Activated T-cell treated with anti-CD3 and anti-CD28 coated beads for 4 hours (primary cell): Measurements from ENCODE around the gene AGER.

Experiments used
- DNase-seq: peaks from one replicate; pipeline ENCODE4 v3.0.0-alpha.2; 2020

AGER gene

DNA sequence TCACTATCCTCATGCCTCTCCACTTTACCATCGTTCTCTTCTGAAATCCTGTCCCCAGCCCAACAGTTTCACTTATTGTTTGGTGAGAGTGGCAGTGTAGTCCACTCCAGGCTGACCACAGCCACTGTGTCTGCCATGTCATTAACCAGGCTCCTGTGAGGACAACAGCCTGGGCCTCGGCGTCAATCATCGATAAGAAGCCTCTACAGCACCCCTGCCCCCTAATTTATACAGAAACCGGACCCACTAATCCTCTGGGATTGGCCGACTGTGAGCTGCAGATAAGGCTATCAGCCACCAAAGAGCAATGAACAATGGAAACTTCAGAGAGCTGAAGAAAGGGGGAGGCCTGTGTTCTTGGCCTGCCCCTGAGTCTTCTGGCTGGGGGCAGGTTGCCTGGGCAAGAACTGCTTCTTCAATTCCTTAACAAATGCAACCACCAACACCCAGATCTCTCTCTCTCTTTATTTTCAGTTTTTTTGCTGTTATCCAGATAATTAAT lies 16.2 kb downstream of the AGER start:
- no peak for DNase-seq

GRCh38 chr6:32167154-32167760 lies 16.8 kb downstream of the AGER start:
- no peak for DNase-seq

GRCh38 chr6:32166411-32167061 lies 17.5 kb downstream of the AGER start:
- no peak for DNase-seq

DNA sequence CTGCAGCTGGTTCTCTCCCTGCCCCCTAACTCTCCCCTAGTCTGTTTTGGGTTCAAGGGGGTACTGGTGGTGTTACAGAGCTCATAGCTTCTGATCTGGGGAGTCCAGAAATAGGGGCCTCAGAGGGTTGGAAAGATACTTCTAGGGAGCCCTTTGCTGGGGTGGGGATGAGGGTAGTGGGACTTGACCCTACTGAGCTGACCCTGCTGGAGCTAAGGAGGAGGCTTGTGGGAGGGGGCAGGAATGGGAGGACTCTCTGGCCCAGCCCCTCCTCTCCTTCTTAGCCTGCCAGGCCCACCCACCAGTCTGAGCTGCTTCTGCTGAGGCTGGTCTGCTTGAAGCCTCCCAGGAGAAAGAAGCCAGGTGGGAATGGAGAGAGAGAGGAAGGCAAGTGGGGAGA lies 19.8 kb downstream of the AGER start, which contains the start of gene EGFL8:
TSS of gene EGFL8 (plus strand) at position 301 of the 400 bp plus-strand sequence. CDS start 1,571 bp downstream, outside the sequence.
- DNase-seq, result no peak

DNA sequence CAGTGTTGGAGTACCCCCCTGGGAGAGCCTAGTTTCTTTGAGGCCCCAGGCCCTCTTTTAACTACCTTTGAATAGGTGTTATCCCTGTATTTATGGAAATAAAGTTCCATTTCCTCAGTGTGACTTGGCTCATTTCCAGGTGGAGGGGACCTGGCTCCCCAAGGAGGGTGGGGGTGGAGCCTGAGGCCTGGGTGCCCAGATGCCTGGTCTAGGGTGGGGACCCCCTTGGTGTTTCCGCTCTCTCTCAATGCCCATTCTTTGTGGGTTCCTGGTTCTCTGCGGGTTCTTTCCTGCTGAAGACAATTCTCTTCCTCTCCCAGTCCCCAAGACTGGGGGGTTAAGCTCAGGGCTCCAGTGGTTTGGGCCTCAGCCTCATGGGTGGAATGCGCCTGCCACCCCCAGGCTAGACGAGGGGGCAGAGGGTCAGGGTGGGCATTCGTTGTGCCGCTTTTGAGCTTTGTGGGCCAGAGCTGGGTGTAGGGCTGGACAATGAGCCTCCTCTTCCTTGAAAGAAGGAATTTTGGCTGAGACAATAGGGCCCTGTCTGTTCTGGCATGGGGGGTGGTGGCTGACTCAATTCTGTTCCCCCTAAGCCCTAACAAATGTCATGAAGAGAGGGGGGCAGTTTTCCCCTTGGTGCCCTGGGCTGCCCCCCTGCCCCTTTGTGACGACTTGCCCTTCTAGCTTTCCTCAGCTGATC lies 20.3 kb downstream of the AGER start:
- no peak for DNase-seq

DNA sequence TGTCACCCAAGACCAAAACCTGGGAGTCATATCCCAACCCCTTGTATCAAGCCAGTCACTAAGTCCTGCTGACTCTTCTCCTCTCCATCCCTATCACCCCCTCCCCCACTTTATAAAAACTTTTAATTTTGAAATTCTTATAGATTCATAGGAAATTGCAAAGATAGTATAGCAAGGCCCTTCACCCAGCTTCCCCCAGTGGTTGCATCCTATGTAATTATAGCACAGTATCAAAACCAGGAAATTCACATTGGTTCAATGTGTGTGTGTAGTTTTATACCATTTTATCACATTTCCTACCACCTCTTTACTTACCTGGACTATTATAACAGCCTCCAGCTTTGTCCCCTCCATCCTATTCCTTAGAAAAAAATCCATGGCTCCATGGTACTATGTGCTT lies 26.0 kb downstream of the AGER start:
- no peak for DNase-seq

- DNase-seq, result no peak
Observed at GRCh38 chr6:32156891-32157290, 27.2 kb downstream of the AGER start.

DNA sequence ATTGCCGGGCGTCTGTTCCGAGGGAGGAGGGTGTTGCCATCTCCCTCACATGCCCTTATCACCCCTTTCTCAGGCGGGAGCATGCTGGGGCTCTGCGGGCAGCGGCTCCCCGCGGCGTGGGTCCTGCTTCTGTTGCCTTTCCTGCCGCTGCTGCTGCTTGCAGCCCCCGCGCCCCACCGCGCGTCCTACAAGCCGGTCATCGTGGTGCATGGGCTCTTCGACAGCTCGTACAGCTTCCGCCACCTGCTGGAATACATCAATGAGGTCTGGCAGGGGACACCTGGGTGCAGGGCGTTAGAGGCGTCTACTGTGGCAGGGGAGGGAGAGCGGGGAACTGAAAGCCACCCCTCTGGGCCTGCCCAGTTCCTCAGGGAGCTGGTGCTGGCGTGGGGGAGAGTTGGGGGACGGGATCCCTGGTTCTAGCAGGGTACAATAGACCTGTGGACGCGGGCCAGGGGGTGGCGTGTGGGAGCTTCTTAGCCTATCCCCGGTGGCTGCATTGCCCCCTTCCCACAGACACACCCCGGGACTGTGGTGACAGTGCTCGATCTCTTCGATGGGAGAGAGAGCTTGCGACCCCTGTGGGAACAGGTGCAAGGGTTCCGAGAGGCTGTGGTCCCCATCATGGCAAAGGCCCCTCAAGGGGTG lies 29.4 kb downstream of the AGER start:
- DNase-seq, result peak; percentile 32

- peak; percentile 57 for DNase-seq
Observed at GRCh38 chr6:32153564-32154513, 30.2 kb downstream of the AGER start, which contains the start of gene PPT2. Gene PPT2, plus strand, starts transcription at chr6:32154141. Its CDS starts 454 bp downstream, at chr6:32154595.

GRCh38 chr6:32152769-32153563 lies 31.1 kb downstream of the AGER start:
- no peak for DNase-seq

- no peak for DNase-seq
Observed at GRCh38 chr6:32151863-32152768, 31.9 kb downstream of the AGER start, which contains the start of gene PRRT1. Gene PRRT1, minus strand, starts transcription at chr6:32151939. Its CDS starts 112 bp downstream, at chr6:32151827.

- DNase-seq, result no peak
Observed at GRCh38 chr6:32151181-32151862, 32.7 kb downstream of the AGER start.

DNA sequence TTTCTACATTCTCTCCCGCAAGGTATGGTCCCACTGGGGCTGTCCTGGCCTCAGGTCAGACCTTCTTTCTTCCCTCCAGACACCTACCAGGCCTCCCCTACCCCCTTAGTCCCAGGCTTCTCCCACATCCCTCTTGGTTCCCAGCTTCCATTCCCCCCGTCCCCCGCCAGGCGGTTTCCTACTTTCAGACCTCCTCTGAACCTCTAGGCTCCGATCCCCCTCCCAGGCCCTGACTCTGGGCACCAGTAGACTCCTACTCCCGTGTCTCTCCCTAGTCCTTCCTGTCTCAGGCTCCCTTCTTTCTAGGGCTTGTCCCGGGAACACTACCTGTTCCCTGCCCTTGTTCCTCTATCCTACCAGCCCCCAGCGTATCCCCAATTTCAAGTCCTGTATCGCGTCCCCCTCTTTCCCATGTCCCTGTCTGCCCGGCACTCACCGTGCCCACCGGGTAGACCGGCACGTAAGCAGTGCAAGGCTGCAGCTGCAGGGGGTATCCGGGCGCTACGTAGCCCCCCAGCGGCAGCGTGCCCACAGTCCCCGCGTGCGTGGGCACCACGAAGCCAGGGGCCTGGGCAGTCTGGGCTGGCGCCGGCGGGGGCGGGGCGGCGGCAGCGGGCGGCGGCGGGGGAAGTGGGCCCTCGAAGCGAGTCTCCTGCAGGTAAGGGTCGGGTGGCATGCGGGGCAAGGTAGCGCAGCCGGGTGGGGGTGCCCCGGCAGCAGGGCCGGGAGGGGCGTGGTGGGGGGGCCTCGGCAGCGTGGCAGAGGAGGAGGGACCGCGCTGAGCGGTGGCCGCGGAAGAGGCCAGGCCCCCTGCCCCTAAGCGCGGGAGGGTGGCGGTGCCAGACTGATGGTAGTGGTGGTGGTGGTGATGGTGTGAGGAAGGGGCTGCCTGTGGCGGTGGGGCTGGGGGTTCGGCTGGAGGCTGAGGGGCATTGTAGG lies 33.9 kb downstream of the AGER start:
- no peak for DNase-seq

DNA sequence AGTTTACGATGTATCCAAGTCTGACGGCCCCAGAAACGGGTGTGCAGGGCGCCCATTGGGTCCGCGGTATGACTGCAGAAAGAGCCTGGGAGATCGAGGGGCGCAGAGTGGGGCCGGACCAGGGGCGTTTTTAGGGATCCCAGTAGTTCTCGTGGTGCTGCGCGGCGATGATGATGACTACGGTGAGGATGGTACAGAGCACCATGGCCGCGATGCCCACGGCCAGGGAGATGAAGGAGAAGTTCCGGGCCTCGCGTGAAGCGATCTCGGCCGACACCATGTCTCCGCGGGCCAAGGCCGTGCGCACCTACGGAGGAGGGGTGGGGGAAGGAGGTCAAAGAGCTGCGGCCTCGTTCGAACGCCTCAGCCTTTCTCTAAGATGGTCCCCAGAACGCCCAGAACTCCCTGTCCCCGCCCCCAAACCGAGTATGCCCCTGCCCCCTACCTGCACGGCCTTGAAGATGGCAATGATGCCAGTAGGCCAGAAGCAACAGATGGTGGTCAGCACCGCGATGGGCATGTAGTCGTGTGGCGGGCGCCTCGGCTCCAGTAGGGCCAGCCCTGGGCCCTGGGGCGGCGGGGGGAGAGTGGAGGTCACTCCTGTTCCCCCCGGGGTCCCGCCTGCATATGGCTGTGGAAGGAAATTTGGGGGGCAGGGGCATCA lies 34.8 kb downstream of the AGER start:
- no peak for DNase-seq

GRCh38 chr6:32148289-32149091 lies 35.6 kb downstream of the AGER start:
- peak; percentile 62 for DNase-seq

DNA sequence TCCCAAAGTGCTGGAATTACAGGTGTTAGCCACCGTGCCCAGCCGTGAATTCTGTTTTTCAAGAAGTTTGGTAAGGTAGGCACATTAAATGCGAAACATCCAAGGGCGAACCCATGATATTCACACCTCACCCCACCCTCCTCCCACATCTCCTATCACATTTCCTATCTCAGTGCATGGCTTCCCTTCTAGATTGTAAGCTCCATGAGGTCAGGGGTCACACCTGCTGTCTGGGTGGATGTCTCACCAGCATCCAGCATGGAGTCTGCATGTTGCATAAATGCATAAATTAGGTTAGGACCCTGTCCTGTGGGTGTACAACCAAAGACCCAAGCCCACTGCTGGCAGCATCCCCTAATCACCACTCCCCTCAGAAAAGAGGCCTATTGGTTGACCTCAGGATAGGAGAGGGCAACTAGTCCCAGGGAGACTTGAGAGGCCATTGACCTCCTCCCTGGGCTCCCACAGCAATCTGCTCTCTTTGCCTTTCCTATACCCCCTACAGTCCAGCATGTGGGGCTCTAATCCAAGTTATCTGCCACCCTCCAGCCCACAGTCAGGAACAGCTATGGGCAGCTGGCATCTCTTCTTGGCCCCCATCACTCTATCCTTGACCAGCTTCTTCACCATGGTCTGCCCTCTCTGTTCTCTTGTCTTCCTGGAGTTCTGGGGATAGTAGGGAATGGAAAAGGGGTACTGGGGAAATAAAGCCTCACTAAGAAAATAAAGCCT lies 36.5 kb downstream of the AGER start:
- DNase-seq, result no peak
